Effector memory CD8-positive, alpha-beta T cell (primary cell): ENCODE data around the gene PDXK.
A peak's percentile ranks its signal among the peaks of the same experiment; 100 is the strongest.
"Not testable (repeated sequence)": the region's sequence is repeated elsewhere in the genome, so short reads cannot be mapped to it uniquely, and the experiment has no call there.

ENCODE experiments used
- ATAC-seq: fragments of 150-1000 bp; cut with Tn5 transposase; replicated peaks from 2 replicates; pipeline ENCODE4 v1.10.0; 2021; ENCODE audit warnings: mild to moderate bottlenecking, moderate library complexity
- DNase-seq, 3 experiments: peaks; one replicate each; pipeline ENCODE4 v3.0.0; 2021
- H3K27ac Mint-ChIP-seq, 2 donors: one replicate each; pipeline ENCODE4 v1.8.0; 2022; ENCODE audit warnings: mild to moderate bottlenecking in 2 of 2, mixed read lengths in 2 of 2, moderate library complexity in 2 of 2
- H3K27me3 Mint-ChIP-seq, 2 donors: one replicate each; pipeline ENCODE4 v1.8.0; 2022; ENCODE audit warnings: mixed read lengths in 2 of 2
- H3K36me3 Mint-ChIP-seq: one replicate; pipeline ENCODE4 v1.8.0; 2022; ENCODE audit warnings: mild to moderate bottlenecking, moderate library complexity, mixed read lengths; ENCODE audit not compliant: insufficient read depth
- H3K4me1 Mint-ChIP-seq, 2 donors: one replicate each; pipeline ENCODE4 v1.8.0; 2022; ENCODE audit warnings: low read depth in 2 of 2, mixed read lengths in 2 of 2
- H3K4me3 Mint-ChIP-seq, 2 donors: one replicate each; pipeline ENCODE4 v1.8.0; 2022; ENCODE audit warnings: mild to moderate bottlenecking in 2 of 2, mixed read lengths in 2 of 2, moderate library complexity in 2 of 2
- H3K9me3 Mint-ChIP-seq, 2 donors: one replicate each; pipeline ENCODE4 v1.8.0; 2022; ENCODE audit warnings: mixed read lengths in 2 of 2

The PDXK gene

DNA sequence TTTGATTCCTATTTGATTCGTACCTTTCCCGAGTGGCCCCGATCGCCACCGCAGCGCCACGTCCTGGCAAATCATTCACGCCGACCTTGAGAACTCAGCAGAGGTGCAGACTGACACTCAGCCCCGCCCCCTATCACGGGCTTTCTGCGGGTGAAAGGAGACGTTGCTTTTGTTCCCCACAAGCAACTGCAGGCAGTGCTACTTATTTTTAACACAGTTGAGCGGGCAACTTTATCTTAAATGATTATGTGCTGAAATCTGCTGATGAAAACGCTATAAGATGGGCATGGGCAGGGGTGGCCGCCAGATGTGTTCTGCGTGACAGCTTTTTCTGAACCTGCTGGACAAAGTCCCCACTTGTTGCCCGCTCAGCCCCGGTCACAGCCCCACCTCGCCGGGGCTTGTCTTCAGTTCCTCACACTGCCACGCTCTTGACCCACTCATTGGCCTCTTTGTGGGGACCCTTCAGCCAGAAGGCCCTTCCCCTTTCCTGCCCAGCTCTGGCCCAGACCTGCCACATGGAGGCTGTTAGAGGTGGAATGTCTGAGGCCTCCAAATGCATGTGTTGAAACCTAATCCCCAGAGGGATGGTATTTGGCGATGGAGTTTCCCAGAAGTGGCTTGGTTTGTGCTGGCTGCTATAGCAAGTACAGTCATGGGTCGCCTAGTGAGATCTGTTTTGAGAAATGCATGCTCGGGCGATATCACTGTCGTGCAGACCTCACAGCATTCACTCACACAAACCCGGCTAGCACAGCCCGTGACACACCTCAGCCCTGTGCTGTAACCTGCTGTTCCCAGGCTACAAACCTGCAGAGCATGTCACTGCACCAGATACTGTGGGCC, 15.7 kb upstream of the PDXK start:
- no peaks in the 10 kb centered on the region for H3K9me3 Mint-ChIP-seq
- peak in 2 of 3 experiments; percentile 34 to 47 for DNase-seq
- H3K27ac Mint-ChIP-seq: peak overlapping the region; percentile 17 to 60
- H3K36me3 Mint-ChIP-seq: peaks cover 7% of the 10 kb centered on the region
- peaks cover 4 to 11% of the 10 kb centered on the region in 2 donors for H3K4me1 Mint-ChIP-seq
- H3K4me3 Mint-ChIP-seq: peak overlapping the region; percentile 61 to 73
- ATAC-seq: peak; percentile 51
- no peaks in the 10 kb centered on the region for H3K27me3 Mint-ChIP-seq

DNA sequence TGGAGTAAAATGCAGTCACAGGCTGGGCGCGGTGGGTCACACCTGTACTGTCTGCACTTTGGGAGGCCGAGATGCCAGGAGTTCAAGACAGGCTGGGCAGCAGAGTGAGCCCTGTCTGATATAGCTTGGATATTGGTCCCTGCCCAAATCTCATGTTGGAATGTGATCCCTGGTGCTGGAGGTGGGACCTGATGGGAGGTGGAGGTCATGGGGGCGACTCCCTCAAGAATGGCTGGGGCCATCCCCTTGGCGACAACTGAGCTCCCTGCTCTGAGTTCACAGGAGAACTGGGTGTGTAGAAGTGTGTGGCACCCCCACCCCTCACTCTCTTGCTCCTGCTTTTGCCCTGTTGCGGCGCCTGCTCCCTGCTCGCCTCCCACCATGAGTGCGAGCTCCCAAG, 11.5 kb upstream of the PDXK start:
- peaks cover 4 to 9% of the 10 kb centered on the region in 2 donors for H3K4me1 Mint-ChIP-seq
- H3K4me3 Mint-ChIP-seq: no peak overlapping the region
- H3K27ac Mint-ChIP-seq: peak overlapping the region; percentile 62 to 66
- DNase-seq (no peak), ATAC-seq (no peak)
- no peaks in the 10 kb centered on the region for H3K9me3 Mint-ChIP-seq
- H3K27me3 Mint-ChIP-seq: no peaks in the 10 kb centered on the region
- H3K36me3 Mint-ChIP-seq: peaks cover 4% of the 10 kb centered on the region

DNA sequence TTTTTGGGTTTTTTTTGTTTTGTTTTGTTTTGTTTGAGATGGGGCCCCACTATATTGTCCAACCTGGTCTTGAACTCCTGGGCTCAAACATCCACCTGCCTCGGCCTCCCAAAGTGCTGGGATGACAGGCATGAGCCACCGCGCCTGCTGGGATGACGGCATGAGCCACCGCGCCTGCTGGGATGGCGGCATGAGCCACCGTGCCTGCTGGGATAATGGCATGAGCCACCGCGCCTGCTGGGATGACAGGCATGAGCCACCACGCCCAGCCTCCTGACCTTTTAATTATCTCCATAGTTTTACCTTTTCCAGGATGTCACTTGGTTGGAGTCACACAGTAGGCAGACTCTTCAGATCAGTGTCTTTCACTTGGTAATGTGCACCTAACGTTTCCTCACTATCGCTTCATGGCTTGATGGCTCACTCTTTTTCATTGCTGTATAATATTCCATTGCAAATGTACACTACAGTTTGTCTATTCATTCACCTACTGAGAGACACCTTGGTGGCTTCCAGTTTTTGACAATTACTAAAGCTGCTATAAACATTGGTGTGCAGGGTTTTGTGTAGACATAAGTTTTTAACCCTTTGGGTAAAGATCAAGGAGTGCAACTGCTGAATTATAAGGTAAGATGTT, 10.1 kb upstream of the PDXK start:
- Mint-ChIP-seq H3K27ac (no peak overlapping the region), H3K4me3 (no peak overlapping the region), H3K36me3 (peaks cover 4% of the 10 kb centered on the region), H3K9me3 (no peaks in the 10 kb centered on the region), H3K4me1 (peaks cover 0 to 2% of the 10 kb centered on the region in 2 donors), H3K27me3 (no peaks in the 10 kb centered on the region)
- DNase-seq (no peak), ATAC-seq (no peak)

DNA sequence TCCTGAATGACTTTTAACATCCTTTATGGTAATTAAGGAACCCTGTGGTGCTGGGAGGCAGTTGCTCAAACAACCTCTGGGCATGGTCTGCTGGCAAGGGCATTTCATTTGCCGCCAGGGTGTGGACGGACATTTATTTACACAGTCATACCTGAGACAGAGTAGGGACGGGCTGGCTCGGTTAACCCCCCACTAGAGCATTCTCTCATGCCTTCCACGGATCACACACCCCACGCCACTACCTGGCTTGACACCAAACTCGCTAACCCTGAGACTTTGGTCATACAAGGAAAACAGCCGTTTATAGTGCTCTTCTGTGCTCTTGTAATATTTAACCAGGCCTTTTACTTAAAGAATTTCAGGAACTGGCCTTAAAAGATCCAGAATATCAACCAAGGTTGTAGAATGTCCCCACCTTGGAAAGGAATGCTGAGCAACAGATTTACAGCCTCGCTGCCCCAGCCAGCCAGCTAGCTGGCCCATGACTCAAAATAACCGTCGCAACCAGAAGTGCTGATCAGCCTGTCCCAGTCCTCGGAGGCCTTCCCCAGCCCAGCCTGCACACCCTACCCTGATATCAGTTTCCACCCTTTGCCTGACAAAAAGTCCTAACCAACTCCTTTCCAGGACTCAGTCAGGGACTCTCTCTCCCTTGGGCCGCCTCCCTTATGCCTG, 6.5 kb upstream of the PDXK start:
- H3K36me3 Mint-ChIP-seq: peaks cover 4% of the 10 kb centered on the region
- H3K27me3 Mint-ChIP-seq: no peaks in the 10 kb centered on the region
- no peaks in the 10 kb centered on the region for H3K9me3 Mint-ChIP-seq
- no peak for ATAC-seq
- H3K4me3 Mint-ChIP-seq: no peak overlapping the region
- peaks cover 0 to under 1% of the 10 kb centered on the region in 2 donors for H3K4me1 Mint-ChIP-seq
- no peak overlapping the region for H3K27ac Mint-ChIP-seq
- DNase-seq: no peak

DNA sequence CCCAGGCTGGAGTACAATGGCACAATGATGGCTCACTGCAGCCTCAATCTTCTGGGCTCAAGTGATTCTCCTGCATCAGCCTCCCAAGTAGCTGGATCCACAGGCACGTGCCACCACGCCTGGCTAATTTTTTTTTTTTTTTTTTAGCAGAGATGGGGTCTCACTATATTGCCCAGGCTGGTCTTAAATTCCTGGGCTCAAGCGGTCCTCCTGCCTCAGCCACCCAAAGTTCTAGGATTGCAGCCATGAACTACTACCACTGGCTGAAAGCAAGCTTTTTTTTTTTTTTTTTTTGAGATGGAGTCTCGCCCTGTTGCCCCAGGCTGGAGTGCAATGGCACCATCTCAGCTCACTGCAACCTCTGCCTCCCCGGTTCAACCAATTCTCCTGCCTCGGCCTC, 5.8 kb upstream of the PDXK start:
- not testable (repeated sequence) for H3K4me1 Mint-ChIP-seq, DNase-seq, ATAC-seq, H3K36me3 Mint-ChIP-seq, H3K9me3 Mint-ChIP-seq, H3K27me3 Mint-ChIP-seq, H3K4me3 Mint-ChIP-seq, H3K27ac Mint-ChIP-seq

DNA sequence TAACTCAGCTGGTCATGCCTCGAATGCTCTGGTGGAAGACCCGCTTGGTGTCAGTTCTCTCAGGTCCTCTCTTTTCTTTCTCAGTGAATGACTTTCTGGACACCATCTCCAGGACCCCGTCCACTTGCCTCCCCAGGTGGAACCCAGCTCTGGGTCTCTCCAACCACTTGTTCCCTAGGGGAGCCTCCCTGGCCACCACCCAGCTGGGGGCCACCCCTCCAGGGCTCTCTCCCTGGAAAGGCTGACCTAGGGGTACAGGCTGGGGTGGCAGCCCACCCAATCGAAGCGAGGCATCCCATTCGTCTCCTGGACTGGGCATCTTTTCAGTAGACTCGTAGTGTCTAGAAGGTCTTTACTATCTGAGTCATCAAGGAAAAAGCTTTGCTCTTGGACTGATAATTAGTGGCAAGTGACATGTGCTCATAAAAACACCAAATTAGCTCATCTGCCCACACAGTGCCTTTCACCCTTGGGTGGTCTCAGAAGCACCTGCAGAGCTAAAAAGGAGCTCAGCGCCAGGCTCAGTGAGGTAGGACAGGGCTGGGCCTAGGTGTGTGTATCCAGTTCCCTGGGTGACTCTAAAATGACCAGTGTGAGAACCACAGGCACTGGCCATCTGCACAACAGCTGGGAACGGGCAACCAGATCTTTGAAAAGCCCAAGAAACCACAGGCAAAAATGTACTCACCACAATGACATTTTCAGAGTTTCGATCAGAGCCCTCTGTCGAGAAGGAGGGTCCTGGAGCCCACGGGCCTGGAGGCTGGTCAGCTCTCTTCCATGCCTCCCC, 2.4 kb upstream of the PDXK start:
- Mint-ChIP-seq H3K4me1 (peaks cover 21 to 22% of the 10 kb centered on the region in 2 donors), H3K27ac (peak overlapping the region in 1 of 2 donors; percentile 10), H3K9me3 (no peaks in the 10 kb centered on the region), H3K36me3 (peaks cover 18% of the 10 kb centered on the region), H3K4me3 (no peak overlapping the region), H3K27me3 (no peaks in the 10 kb centered on the region)
- no peak for DNase-seq
- ATAC-seq: no peak

DNA sequence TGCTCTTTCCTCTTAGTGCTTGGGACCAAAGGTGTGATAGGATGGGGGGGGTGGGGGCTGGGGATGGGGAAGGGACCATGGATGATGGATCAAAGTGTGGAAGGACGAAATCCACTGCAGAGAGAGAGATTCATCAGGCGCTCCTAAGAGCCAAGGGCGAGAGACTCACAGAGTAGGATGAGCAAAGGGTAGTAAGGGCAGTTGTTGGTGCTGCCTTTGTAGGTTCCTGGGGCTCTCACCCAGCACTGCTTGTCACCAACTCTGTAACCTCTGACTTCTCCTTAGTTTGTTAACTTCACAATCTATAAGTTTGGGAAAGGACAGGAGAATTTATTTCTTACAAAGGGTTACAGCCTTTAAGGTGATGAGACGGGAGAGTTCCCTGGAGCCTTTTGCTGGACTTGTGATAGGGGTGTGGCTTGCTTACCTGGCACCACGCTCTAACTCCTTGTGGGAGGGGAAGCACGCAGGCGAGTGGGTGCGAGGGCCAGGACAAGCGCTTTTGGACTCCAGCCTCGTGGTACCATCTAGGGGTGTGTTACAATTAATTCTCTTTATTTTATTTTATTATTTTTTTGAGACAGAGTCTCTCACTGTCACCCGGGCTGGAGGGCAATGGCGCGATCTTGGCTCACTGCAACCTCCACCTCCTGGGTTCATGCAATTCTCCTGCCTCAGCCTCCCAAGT, 1.6 kb upstream of the PDXK start:
- Mint-ChIP-seq H3K36me3 (peaks cover 21% of the 10 kb centered on the region), H3K27ac (no peak overlapping the region), H3K9me3 (no peaks in the 10 kb centered on the region), H3K4me1 (peaks cover 27 to 28% of the 10 kb centered on the region in 2 donors), H3K4me3 (peak overlapping the region; percentile 84 to 90), H3K27me3 (no peaks in the 10 kb centered on the region)
- no peak for ATAC-seq
- DNase-seq: no peak

DNA sequence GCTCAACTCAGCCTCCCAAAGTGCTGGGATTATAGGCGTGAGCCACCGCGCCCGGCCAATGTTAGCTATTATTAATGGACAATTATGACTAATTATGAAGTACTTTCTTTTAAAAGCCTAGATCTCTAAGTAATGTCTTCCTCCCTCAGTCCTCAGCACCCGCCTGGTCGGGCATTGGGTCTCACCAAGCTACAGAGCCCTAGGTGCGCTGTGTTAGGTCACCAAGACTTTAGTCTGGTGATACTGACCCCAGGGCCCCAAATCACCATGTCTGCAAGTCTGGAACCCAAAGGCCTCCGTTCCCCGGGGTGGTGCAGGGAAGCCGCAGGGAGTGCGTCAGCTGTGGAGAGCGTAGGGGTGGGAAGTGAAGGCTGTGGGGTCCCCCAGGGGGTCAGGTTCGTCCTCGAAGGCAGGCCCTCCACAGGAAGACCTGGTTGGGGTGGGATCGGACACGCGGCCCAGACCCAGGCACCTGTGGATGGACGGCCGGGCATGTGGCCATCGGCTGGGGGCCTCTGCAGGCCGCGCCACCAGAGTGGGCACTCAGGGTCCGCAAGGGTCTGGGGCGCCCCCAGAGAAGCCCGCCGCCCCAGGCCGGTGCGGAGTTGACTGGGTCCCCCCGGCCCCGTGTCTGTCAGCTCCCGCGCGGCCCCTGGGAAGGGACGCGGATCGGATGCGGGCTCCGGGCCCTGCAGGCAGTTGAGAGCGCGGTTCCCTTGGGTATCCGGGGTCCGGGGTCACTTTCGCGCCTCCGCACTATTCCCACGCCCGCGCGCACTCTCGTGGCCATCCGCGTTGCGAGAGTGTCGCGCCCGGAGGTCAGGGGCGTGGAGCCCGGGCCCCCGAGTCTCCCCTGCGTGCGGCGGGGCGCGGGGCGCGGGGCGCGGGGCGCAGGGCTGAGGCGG, 710 bp upstream of the PDXK start:
- DNase-seq (no peak), ATAC-seq (no peak)
- no peaks in the 10 kb centered on the region for H3K27me3 Mint-ChIP-seq
- H3K4me1 Mint-ChIP-seq: peaks cover 28 to 32% of the 10 kb centered on the region in 2 donors
- H3K36me3 Mint-ChIP-seq: peaks cover 21% of the 10 kb centered on the region
- no peaks in the 10 kb centered on the region for H3K9me3 Mint-ChIP-seq
- peak overlapping the region; percentile 68 to 76 for H3K27ac Mint-ChIP-seq
- H3K4me3 Mint-ChIP-seq: peak overlapping the region; percentile 84 to 90

DNA sequence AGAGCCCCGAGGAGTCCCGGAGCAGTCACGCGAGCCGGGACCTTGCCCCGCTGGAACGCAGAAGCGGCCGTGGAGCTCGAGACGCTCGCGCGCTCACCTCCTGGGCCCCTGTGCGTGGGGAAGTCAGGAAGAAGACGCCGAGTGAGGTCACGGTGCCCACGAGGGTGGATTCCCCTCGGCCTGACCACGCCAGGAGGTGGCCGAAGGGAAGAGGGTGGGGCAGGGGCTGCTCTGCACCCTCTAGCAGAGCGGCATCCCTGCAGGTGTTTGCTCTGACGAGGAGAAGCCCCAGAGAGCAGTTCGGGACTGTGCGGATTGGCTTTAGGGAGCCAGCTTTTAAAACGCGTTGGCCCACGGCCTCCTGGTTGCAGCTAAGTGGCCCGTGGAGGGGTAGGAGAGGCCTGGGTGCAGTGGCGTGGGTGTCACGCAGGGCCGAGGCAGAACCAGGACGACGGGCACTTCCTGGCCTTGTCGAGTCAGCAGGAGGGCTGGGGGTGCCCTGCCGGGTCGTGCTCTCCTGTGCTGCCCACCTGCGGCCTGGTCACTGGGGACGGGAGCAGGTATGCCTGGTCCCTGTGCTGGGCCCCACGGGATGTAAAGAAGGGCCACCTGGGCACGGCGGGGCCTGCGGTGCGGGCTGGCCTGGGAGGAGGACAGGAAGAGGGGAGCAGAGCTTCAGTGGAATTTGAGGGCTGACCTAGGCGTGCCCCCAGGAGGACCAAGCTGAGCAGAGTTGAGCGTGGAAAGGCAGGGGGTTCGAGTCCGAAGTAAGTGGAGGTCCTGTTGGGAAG, 1.0 kb downstream of the PDXK start:
- H3K4me3 Mint-ChIP-seq: peak overlapping the region; percentile 81 to 90
- no peaks in the 10 kb centered on the region for H3K27me3 Mint-ChIP-seq
- H3K27ac Mint-ChIP-seq: peak overlapping the region; percentile 82 to 87
- peaks cover 28 to 32% of the 10 kb centered on the region in 2 donors for H3K4me1 Mint-ChIP-seq
- no peaks in the 10 kb centered on the region for H3K9me3 Mint-ChIP-seq
- H3K36me3 Mint-ChIP-seq: peaks cover 34% of the 10 kb centered on the region
- peak; percentile 28 for ATAC-seq
- peak in 1 of 3 experiments; percentile 24 for DNase-seq

DNA sequence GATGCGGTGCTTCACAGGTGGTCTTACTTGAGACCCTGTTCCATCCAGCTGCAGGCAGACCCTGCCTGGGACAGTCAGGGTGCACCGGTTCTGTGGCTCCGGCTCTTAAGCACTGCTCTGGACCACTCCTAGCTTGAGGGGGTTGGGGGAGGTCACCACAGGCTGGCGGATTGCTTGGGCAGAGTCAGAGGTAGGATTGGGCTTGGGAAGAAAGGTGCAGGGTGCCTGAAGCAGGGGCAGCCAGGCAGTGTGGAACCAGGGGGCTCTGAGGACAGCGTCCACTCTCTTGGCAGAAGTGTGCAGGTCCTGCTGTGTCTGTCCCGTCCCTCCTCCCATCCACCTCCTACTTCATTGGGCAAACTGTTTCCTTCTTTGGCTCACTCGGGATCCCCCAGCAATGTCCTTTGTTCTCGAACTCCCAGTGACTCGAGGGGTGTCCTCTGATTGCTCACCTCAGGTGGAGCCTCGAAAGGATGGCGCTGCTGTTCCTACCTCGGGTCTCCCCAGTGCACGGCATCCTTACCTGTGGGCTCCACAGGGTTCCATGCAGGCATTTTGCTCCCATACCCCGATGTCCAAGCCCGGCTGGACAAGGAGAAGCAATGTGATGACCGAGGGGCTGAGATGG, 1.7 kb downstream of the PDXK start:
- Mint-ChIP-seq H3K4me1 (peaks cover 28 to 32% of the 10 kb centered on the region in 2 donors), H3K36me3 (peaks cover 41% of the 10 kb centered on the region), H3K27ac (peak overlapping the region; percentile 41 to 65), H3K4me3 (peak overlapping the region; percentile 81 to 90), H3K9me3 (no peaks in the 10 kb centered on the region), H3K27me3 (no peaks in the 10 kb centered on the region)
- ATAC-seq (no peak), DNase-seq (no peak)

DNA sequence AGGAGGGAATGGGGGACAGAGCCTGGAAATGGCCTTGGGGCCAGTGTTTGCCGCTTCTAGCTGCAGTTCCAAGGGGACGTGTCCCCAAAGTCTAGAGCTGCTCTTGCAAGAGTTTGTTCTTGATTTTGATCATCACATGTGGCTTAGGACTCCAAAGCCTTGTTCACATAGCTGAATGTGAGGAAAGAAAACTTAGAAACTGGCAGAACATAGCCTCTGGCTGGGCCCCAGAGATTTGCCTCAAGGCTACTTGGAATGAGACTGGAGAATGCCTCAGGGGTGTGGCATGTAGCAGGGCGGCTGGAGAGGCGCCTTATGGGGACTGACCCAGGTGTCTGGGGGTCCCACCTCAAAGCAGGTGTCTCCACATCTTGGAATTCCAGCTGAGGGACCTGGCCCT, 2.3 kb downstream of the PDXK start:
- Mint-ChIP-seq H3K4me3 (peak overlapping the region; percentile 81 to 90), H3K9me3 (no peaks in the 10 kb centered on the region), H3K36me3 (peaks cover 46% of the 10 kb centered on the region), H3K27ac (peak overlapping the region; percentile 41 to 65), H3K27me3 (no peaks in the 10 kb centered on the region), H3K4me1 (peaks cover 31 to 32% of the 10 kb centered on the region in 2 donors)
- no peak for ATAC-seq
- DNase-seq: no peak
